Mesothelial cell of epicardium (in vitro differentiated cells): Measurements from ENCODE around the gene SLC25A22. TPM values are rescaled to one million over a fixed set of nuclear protein-coding genes. Genes with fewer than 3 reads are reported as not detected.

Experiments used
- DNase-seq, 2 experiments: peaks; one replicate each; pipeline ENCODE4 v3.0.0; 2021; ENCODE audit warnings: low spot score in 2 of 2; ENCODE audit not compliant: unreplicated experiment in 2 of 2
- H3K27ac Mint-ChIP-seq: 2 replicates; pipeline ENCODE4 v1.8.0; 2021; ENCODE audit warnings: mixed read lengths
- H3K27me3 Mint-ChIP-seq: 2 replicates; pipeline ENCODE4 v1.8.0; 2021; ENCODE audit warnings: low read depth, mixed read lengths
- H3K36me3 Mint-ChIP-seq: 2 replicates; pipeline ENCODE4 v1.8.0; 2021; ENCODE audit warnings: mixed read lengths
- H3K4me1 Mint-ChIP-seq: 2 replicates; pipeline ENCODE4 v1.8.0; 2021; ENCODE audit warnings: mixed read lengths
- H3K4me3 Mint-ChIP-seq: 2 replicates; pipeline ENCODE4 v1.8.0; 2021; ENCODE audit warnings: mild to moderate bottlenecking, moderate library complexity, mixed read lengths
- H3K9me3 Mint-ChIP-seq: 2 replicates; pipeline ENCODE4 v1.8.0; 2021; ENCODE audit warnings: mixed read lengths
- CTCF ChIP-seq: fragments of 200-600 bp; sonication (generic); IDR thresholded peaks from one replicate; pipeline ENCODE4 v1.5.0; 2021; ENCODE audit warnings: antibody characterized with exemption; ENCODE audit not compliant: unreplicated experiment
- total RNA-seq: library from RNA; stranded (reverse); gene quantifications from 3 replicates; pipeline ENCODE4 v1.2.1, GENCODE V29; 2021

SLC25A22 gene
- total RNA-seq, 1 donor from 2014 or later = 34.3 TPM

DNA sequence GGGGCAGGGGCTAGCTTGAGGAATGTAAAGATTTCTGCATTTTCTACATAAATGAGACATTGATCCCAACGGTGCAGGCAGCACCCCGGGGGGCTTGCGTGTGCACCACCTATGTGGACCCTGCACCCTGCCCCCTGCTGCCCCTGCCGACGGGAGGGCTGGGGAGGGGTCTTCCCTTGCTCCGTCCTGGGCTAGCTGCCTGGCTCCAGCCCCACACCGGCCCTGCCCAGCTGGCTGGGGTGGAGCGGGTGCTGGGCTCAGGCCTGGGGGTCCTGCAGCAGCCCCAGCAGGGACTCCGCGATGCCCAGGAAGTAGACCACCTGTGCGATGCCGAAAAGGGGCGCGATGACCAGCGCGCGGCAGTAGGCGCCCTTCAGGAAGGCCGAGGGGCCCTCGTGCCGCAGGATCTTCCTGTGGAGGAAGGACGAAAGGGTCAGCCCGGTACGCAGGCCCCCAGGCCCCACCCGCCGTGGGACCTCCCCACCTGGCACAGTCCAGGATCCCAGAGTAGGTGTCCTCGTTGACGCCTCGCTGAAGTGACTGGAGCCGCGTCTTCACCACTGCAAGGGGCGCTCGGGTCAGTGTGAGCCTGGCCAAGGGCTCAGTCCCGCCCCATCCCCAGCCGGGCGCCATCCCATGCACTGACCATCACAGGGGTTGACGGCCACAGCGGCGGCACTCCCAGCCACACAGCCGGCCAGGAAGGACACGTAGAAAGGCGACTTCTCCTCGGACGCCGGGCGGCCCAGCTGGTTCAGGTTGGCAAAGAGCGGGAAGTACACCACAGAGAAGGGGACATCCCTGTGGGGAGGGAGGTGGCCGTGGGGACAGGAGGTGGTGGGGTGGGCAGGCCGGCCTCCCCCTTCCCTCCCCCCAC lies 6.2 kb downstream of the SLC25A22 start:
- Mint-ChIP-seq H3K9me3 (no peaks in the 10 kb centered on the region), H3K36me3 (peaks cover 3% of the 10 kb centered on the region), H3K27me3 (peaks cover 4% of the 10 kb centered on the region), H3K4me3 (no peak overlapping the region), H3K27ac (no peak overlapping the region), H3K4me1 (peaks cover 10% of the 10 kb centered on the region)
- DNase-seq = no peak
- no peak for TF ChIP-seq CTCF

- Mint-ChIP-seq H3K27ac (no peak overlapping the region), H3K4me1 (peaks cover 1% of the 10 kb centered on the region), H3K4me3 (no peak overlapping the region), H3K36me3 (peaks cover 3% of the 10 kb centered on the region), H3K27me3 (peaks cover 4% of the 10 kb centered on the region), H3K9me3 (no peaks in the 10 kb centered on the region)
- no peak for TF ChIP-seq CTCF
- no peak for DNase-seq
Observed at GRCh38 chr11:790721-791564, 7.1 kb downstream of the SLC25A22 start.

DNA sequence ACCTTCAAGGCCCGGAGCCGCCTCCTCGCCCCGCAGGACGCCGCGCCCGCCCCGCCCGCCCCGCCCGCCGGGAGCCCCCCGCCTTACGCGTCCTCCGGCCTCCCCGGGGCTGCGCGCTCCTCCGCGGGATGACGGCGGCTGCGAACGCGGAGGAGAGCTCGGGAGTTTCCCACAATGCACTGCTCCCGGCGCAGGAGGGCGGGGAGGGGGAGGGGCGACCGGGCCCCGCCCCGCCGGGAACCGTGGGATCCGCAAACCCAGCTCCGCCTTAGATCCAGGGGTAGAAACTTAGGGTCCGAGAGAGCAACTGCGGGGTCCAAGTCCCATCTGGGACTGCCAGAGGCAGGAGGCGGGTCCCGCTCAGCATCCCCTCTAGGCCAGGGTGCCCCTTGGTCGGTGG lies 8.1 kb downstream of the SLC25A22 start, which contains the start of gene CEND1:
Gene CEND1 (minus strand): TSS at position 148 of the 400 bp plus-strand sequence. CDS start 1,514 bp downstream, outside the sequence.
- no peaks in the 10 kb centered on the region for H3K4me1 Mint-ChIP-seq
- no peak within 1 kb of the TSS for H3K27ac Mint-ChIP-seq
- no peaks in the 10 kb centered on the region for H3K9me3 Mint-ChIP-seq
- H3K4me3 Mint-ChIP-seq = no peak within 1 kb of the TSS
- peaks cover 3% of the 10 kb centered on the region for H3K36me3 Mint-ChIP-seq
- DNase-seq = no peak
- peaks cover 4% of the 10 kb centered on the region for H3K27me3 Mint-ChIP-seq
- TF ChIP-seq CTCF = no peak

GRCh38 chr11:788953-789940 lies 8.8 kb downstream of the SLC25A22 start:
- peaks cover 4% of the 10 kb centered on the region for H3K27me3 Mint-ChIP-seq
- no peak overlapping the region for H3K27ac Mint-ChIP-seq
- TF ChIP-seq CTCF = no peak
- no peak for DNase-seq
- peaks cover 3% of the 10 kb centered on the region for H3K36me3 Mint-ChIP-seq
- no peaks in the 10 kb centered on the region for H3K9me3 Mint-ChIP-seq
- no peak overlapping the region for H3K4me3 Mint-ChIP-seq
- no peaks in the 10 kb centered on the region for H3K4me1 Mint-ChIP-seq

DNA sequence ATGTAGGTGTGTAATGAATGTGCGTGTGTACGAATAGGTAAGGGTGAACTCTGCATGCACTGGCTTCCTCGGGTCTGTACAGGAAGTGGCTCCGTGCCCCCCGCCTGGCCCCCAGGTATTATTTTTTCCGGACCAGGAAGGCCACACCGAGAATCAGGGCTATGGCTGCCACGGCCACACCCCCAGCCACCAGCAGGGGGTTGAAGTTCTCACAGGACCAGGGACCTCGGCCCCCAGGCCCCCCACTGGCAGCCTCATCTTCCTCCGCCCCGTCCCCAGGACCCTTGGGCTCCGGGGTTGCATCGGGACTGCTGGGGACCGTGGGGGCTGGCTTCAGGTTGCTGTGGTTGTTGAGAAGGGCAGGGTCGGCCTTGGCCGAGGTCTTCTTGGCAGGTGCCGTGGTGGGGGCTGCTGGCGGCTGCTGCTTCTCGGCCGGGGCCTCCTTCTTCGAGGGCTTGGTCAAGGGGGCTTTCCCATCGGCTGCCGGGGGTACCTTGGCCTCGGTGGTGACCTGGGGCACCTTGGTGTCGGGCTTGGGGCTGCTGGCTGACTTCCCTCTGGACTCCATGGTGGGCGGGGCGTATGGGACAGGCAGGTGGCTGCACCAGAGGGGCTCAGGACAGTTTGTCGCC lies 10.0 kb downstream of the SLC25A22 start:
- Mint-ChIP-seq H3K4me1 (peaks cover 8% of the 10 kb centered on the region), H3K4me3 (no peak overlapping the region), H3K36me3 (peaks cover 6% of the 10 kb centered on the region), H3K27ac (no peak overlapping the region), H3K9me3 (no peaks in the 10 kb centered on the region), H3K27me3 (peaks cover 4% of the 10 kb centered on the region)
- no peak for DNase-seq
- TF ChIP-seq CTCF = no peak
